Fibroblast of the aortic adventitia (primary cell): ENCODE results near the gene SPRED2. TPM values are rescaled to one million over a fixed set of nuclear protein-coding genes. Genes with fewer than 3 reads are reported as not detected.

Experiments used
- DNase-seq: peaks from one replicate; pipeline ENCODE4 v3.0.0-alpha.2; 2010; ENCODE audit warnings: low read depth
- H3K4me3 ChIP-seq: 2 replicates; pipeline ENCODE4 v1.5.1; 2011; ENCODE audit warnings: low read depth, mild to moderate bottlenecking, control low read depth, low read length, moderate library complexity
- total RNA-seq: library from RNA; depleted of rRNA; stranded (reverse); fragments of >200 nt; gene quantifications from 2 replicates; pipeline ENCODE4 v1.2.3, GENCODE V29; 2012; ENCODE audit warnings: low replicate concordance
- TF ChIP-seq, protein P1 (sequence below): IDR thresholded peaks from 2 replicates; pipeline ENCODE4 v1.5.1; 2011; ENCODE audit warnings: mild to moderate bottlenecking, low read length, control low read depth, inconsistent platforms; ENCODE audit not compliant: insufficient read depth

Gene SPRED2
- total RNA-seq, 1 donor = 20.6 TPM

DNA sequence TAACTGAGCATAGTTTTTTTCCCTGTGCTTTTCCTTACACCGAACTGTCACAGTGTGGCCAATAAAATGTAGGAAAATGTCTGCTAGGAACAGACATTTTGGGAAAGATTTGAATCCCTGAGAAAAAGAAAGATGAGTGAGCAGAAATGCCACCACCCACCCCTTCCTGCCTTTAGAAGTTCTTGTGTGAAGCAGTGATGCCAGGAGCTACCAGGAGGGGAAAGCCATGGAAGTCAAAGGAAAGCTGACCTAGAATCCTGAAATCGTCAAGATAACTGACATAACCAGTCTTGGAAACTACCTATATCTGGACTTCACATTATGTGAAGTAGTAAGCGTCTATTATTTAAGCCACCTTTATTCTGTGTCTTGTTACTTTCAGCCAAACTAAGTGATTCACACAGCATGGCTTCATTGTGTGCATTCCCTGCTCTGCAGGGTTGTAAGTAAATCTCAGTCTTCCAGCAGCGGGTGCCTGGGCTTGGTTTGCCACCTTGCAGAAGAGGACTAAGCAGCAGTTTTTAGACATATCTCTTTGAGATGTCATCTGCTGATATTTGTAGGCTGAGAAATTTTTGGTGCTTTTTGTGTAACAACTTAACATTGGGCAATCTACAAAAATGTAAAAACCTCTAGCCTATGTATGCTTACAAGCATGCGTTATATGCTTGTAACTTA lies 11.2 kb upstream of the SPRED2 start:
- TF ChIP-seq, protein P1, sequence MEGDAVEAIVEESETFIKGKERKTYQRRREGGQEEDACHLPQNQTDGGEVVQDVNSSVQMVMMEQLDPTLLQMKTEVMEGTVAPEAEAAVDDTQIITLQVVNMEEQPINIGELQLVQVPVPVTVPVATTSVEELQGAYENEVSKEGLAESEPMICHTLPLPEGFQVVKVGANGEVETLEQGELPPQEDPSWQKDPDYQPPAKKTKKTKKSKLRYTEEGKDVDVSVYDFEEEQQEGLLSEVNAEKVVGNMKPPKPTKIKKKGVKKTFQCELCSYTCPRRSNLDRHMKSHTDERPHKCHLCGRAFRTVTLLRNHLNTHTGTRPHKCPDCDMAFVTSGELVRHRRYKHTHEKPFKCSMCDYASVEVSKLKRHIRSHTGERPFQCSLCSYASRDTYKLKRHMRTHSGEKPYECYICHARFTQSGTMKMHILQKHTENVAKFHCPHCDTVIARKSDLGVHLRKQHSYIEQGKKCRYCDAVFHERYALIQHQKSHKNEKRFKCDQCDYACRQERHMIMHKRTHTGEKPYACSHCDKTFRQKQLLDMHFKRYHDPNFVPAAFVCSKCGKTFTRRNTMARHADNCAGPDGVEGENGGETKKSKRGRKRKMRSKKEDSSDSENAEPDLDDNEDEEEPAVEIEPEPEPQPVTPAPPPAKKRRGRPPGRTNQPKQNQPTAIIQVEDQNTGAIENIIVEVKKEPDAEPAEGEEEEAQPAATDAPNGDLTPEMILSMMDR = no peak
- H3K4me3 ChIP-seq = no peak overlapping the region
- DNase-seq = no peak

DNA sequence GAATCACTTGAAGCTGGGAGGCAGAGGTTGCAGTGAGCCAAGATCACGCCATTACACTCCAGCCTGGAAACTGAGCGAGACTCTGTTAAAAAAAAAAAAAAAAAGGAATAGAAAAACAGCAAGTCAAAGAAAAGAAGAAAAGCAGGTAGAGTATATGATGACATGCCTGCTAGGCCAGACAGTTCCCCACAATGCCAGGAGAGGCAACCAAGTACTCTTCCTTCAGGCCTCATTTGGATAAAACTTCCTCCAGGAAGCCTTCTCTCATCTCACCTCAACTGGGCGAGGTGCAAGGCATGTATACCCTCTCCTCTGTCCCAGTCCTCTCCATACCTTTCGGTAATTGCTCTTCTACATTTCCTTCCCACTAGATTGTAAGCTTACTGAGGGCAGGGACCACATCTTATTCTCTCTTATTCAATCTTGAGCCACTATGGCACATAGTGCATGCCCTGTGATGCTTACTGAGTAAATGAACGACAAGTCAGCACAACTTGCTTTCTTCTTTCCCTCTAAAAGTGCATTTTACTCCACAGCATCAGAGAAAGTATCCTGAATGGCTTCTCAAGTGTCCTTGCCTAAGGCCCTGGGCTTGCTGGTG lies 10.1 kb upstream of the SPRED2 start:
- DNase-seq = no peak
- H3K4me3 ChIP-seq = no peak overlapping the region
- TF ChIP-seq, protein P1 = no peak

DNA sequence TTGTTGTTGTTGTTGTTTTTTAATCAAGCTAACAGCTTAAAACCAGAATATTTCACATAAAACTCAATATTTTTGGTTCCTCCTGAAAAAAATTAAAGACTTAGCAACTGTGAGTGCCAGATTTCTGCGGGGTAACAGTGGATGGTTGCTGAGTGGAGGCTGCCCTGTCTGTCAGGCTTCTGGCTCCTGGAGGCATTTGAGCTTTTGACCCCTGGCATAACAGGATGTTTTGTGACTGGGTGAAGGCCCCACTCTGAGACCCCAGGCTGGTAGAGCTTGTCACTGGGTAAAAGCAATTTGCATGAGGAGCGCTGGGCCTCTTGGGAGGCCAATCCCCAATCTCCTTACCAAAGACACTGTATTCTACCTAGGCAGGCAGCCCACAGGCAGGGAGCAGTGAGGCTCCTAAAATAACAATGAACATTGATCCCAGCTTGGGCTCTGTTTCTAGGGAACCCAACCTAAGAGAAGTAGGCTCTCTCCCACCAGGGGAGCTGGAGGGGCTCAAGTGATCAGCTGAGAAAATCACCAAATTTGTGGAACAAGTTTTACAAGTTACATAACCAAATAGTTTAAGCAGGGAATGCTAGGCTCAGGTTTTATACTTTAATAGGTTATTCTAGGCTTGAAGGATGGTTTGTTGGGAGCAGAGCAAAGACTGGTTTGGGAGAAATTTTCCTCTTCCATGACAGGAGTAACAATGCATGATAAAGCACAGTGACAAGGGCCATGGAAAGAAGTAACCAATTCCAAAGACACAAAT lies 5.9 kb upstream of the SPRED2 start:
- DNase-seq = no peak
- TF ChIP-seq, protein P1 = no peak
- H3K4me3 ChIP-seq = no peak overlapping the region

DNA sequence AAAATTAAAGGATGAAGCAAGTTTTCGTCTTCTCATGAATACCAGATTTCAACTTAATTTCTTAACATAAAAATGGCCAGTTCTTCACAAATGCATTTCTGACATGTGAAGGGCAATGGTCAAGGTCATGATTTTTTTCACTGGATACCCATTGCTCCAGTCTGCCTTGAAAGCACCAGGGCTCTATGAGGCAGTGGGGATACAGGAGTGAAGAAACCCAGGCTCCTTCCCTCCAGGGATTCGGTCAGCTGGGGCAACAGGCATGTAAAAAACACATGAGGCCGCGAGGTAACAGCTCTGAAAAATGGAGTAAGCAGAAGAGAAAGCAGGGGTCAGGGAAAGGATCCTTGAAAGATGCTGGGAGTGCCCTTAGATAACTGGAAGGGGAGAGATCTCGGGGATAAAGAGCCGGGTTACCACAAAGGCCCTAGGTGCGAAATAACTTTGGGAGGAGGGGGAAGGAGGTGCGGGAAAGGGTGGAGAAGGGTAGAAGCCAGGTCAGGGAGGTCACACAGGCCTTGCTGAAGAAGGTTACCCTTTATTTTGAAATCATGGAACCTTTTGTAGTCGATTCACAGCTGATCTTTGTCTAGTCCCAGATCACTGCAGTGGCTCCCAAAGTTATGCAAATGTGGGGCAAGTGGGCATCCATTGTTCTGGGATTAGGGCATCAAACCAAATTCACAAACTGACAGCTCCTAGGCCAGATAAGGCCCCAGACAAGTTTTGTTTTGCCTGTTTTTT lies 5.2 kb upstream of the SPRED2 start:
- DNase-seq = no peak
- no peak overlapping the region for H3K4me3 ChIP-seq
- TF ChIP-seq, protein P1 = no peak

DNA sequence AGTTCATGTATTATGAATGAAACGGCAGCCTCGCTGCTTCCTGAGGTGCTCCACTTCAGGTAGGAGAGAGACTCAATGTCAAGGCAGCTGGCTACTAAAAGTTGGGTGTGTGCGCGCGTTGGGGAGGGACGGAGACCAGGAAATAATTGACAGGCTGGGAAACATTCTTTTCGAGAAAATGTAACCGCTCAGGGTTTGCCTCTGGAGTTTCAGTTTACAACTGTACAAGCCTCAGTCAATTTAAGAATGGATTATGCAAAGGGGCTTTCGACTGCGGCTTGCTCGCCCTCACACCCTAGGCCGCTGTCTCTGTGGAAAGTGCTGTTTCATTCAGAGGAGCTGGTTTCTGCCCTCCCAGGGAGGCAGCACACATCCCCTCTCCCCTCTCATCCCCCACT lies 4.4 kb upstream of the SPRED2 start:
- TF ChIP-seq, protein P1 = no peak
- H3K4me3 ChIP-seq = peak overlapping the region; percentile 72
- no peak for DNase-seq

DNA sequence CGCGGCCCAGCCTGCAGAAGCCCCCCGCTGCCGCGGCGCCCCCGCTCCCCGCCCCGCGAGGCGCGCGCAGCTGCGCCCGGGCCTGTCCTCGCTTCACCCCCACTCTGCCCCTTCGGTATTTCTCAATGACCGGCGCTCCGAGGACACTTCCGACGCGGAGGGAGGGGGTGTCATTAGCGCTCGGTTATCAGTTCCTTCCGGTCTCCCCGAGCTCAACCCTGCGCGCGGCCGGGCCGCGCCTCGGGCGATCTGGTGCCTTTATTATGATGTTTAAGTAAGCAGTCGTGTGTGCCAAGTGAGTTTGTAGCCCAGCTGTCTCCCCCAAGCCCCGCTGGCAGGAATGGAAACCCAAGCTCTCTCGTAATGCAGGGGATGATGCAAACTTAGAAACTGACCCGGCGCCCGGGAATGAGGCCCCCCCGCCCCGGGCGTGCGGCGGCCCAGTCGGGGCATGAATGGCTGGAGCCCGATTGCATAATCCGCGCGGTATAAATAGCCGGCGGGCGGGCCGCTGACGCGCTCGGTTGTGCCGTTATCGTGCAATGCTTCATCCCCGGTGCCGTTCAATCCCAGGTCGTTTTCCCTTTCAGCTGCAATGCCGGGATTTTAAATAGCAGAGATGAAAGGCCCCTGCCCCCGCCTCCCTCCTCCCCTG lies 3.9 kb upstream of the SPRED2 start:
- TF ChIP-seq, protein P1 = peak; percentile 2
- peak; percentile 98 for DNase-seq
- H3K4me3 ChIP-seq = peak overlapping the region; percentile 72
